GM23248 (cell line): ENCODE measurements around the gene EML2. TPM values are rescaled to one million over a fixed set of nuclear protein-coding genes. Genes with fewer than 3 reads are reported as not detected.
A peak's percentile ranks its signal among the peaks of the same experiment; 100 is the strongest.

Source experiments
- DNase-seq: peaks from one replicate; pipeline ENCODE4 v3.0.0-alpha.2; 2015
- H2AFZ ChIP-seq: fragments of 200-600 bp; sonication (generic); 2 replicates; pipeline ENCODE4 v1.6.1; 2016; ENCODE audit warnings: antibody characterized with exemption
- H3F3A ChIP-seq: fragments of 200-600 bp; sonication (generic); 2 replicates; pipeline ENCODE4 v1.6.1; 2016; ENCODE audit warnings: mild to moderate bottlenecking, antibody characterized with exemption, mixed run types; ENCODE audit not compliant: insufficient read depth
- H3K27ac ChIP-seq: fragments of 200-600 bp; sonication (generic); 2 replicates; pipeline ENCODE4 v1.5.1; 2016; ENCODE audit warnings: mild to moderate bottlenecking
- H3K27me3 ChIP-seq: fragments of 200-600 bp; sonication (generic); replicated peaks from 2 replicates; pipeline ENCODE4 v1.6.1; 2016; ENCODE audit warnings: mild to moderate bottlenecking; ENCODE audit not compliant: insufficient read depth
- H3K36me3 ChIP-seq: fragments of 200-600 bp; sonication (generic); 2 replicates; pipeline ENCODE4 v1.6.1; 2016; ENCODE audit warnings: low read depth, mild to moderate bottlenecking
- H3K4me1 ChIP-seq: fragments of 200-600 bp; sonication (generic); 2 replicates; pipeline ENCODE4 v1.6.1; 2016; ENCODE audit warnings: mild to moderate bottlenecking; ENCODE audit not compliant: insufficient read depth
- H3K4me2 ChIP-seq: fragments of 200-600 bp; sonication (generic); one replicate; pipeline ENCODE4 v1.6.1; 2016; ENCODE audit warnings: mild to moderate bottlenecking; ENCODE audit not compliant: unreplicated experiment
- H3K4me3 ChIP-seq: fragments of 200-600 bp; sonication (generic); 2 replicates; pipeline ENCODE4 v1.5.1; 2016; ENCODE audit warnings: mild to moderate bottlenecking
- H3K79me2 ChIP-seq: fragments of 200-600 bp; sonication (generic); 2 replicates; pipeline ENCODE4 v1.6.1; 2016; ENCODE audit warnings: mild to moderate bottlenecking; ENCODE audit not compliant: insufficient read depth
- H3K9ac ChIP-seq: fragments of 200-600 bp; sonication (generic); 2 replicates; pipeline ENCODE4 v1.6.1; 2016; ENCODE audit warnings: mild to moderate bottlenecking
- H3K9me2 ChIP-seq: fragments of 200-600 bp; sonication (generic); 2 replicates; pipeline ENCODE4 v1.6.1; 2016; ENCODE audit warnings: mixed run types, mild to moderate bottlenecking, moderate library complexity; ENCODE audit not compliant: insufficient read depth
- H3K9me3 ChIP-seq: fragments of 200-600 bp; sonication (generic); one replicate; pipeline ENCODE4 v1.6.1; 2017; ENCODE audit warnings: low read depth
- H4K20me1 ChIP-seq: fragments of 200-600 bp; sonication (generic); 2 replicates; pipeline ENCODE4 v1.6.0; 2016; ENCODE audit not compliant: insufficient read depth
- EZH2 ChIP-seq: fragments of 200-600 bp; sonication (generic); IDR thresholded peaks from 2 replicates; pipeline ENCODE4 v1.6.1; 2018; ENCODE audit warnings: antibody characterized with exemption, mild to moderate bottlenecking; ENCODE audit not compliant: insufficient read depth, poor library complexity, severe bottlenecking
- EZH2phosphoT487 ChIP-seq: fragments of 200-600 bp; sonication (generic); IDR thresholded peaks from 2 replicates; pipeline ENCODE4 v1.6.1; 2018; ENCODE audit warnings: antibody characterized with exemption, moderate library complexity, mild to moderate bottlenecking, low read depth; ENCODE audit not compliant: insufficient read depth
- WGBS, 2 experiments: methylation state at CpG; one replicate each; pipeline ENCODE4 v1.1.6; 2015 to 2017; ENCODE audit warnings: low lambda C conversion rate in 2 of 2, low coverage in 1 of 2; ENCODE audit errors: missing lambda C conversion rate in 2 of 2; 5-methylcytosine and 5-hydroxymethylcytosine counted together
- in situ Hi-C: fragments of 300-500 bp; cut with MboI; formaldehyde crosslinking; loops from 2 replicates; pipeline ENCODE4 v1.15.0; 2020
- polyA plus RNA-seq: library from polyadenylated mRNA; unstranded; fragments of >200 nt; fragmentation: Nextera tagmentation; extraction: Ambion mirVana; gene quantifications from 2 replicates; pipeline ENCODE4 v1.2.1, GENCODE V29; 2016
- total RNA-seq: library from RNA; depleted of rRNA; stranded (reverse); fragments of >200 nt; shearing (Covaris generic); gene quantifications from 2 replicates; pipeline ENCODE4 v1.2.3, GENCODE V29; 2014

Gene EML2
- total and polyA plus RNA-seq, 2 experiments from 2014 or later = 6.6 to 27.5 TPM

DNA sequence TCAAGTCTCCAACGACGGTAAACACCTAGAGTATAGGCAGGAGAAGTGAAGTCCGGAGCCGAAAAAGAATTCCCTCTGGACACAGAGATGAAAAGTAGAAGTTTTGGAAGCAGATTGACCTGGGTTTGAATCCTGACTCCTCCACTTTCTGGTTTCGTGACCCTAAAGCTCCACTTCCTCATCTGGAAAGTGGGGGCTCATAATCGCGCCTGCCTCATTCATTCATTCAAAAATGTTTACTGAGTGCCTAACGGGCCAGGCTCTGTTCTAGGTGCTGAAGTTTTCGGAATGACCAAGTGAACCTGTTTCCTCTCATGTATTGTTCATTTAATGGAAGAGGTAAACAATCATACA, 7.1 kb upstream of the EML2 start:
- no peak overlapping the region for H3K27ac ChIP-seq
- 42 to 46% methylated on average over 9 of the region's 9 CpGs for WGBS, 2 experiments
- no peaks in the 10 kb centered on the region for H3K4me1 ChIP-seq
- H3K79me2 ChIP-seq = no peaks in the 10 kb centered on the region
- H3K4me2 ChIP-seq = peak overlapping the region; percentile 47
- H3K27me3 ChIP-seq = no peaks in the 10 kb centered on the region
- in situ Hi-C loops = no loop called here
- H3K9me3 ChIP-seq = no peaks in the 10 kb centered on the region
- peak overlapping the region; percentile 63 for H2AFZ ChIP-seq
- H3K9ac ChIP-seq = no peak overlapping the region
- DNase-seq = no peak
- no peaks in the 10 kb centered on the region for H3K36me3 ChIP-seq
- peak overlapping the region; percentile 62 for H3K4me3 ChIP-seq
- H3F3A ChIP-seq = peaks cover 2% of the 10 kb centered on the region; the same call in 1 of the 2 replicates
- no peaks in the 10 kb centered on the region for H4K20me1 ChIP-seq
- H3K9me2 ChIP-seq = no peaks in the 10 kb centered on the region
- TF ChIP-seq EZH2 (no peak), EZH2phosphoT487 (no peak)

GRCh38 chr19:45645631-45646344, 6.6 kb upstream of the EML2 start:
- Histone ChIP-seq H3K9ac (no peak overlapping the region; the same call in 1 of the 2 replicates), H3K9me3 (no peaks in the 10 kb centered on the region), H3K4me3 (peak overlapping the region; percentile 62), H2AFZ (peak overlapping the region; percentile 63), H3K4me2 (peak overlapping the region; percentile 47), H3K4me1 (no peaks in the 10 kb centered on the region), H3K36me3 (no peaks in the 10 kb centered on the region), H3K27me3 (no peaks in the 10 kb centered on the region), H3F3A (peaks cover 7% of the 10 kb centered on the region), H3K9me2 (no peaks in the 10 kb centered on the region), H3K27ac (no peak overlapping the region), H4K20me1 (no peaks in the 10 kb centered on the region), H3K79me2 (no peaks in the 10 kb centered on the region)
- DNase-seq = peak; percentile 92
- TF ChIP-seq EZH2phosphoT487 (no peak), EZH2 (no peak)
- WGBS, 2 experiments = 3% methylated on average over 24 to 27 of the region's 27 CpGs
- in situ Hi-C loops = no loop called here

DNA sequence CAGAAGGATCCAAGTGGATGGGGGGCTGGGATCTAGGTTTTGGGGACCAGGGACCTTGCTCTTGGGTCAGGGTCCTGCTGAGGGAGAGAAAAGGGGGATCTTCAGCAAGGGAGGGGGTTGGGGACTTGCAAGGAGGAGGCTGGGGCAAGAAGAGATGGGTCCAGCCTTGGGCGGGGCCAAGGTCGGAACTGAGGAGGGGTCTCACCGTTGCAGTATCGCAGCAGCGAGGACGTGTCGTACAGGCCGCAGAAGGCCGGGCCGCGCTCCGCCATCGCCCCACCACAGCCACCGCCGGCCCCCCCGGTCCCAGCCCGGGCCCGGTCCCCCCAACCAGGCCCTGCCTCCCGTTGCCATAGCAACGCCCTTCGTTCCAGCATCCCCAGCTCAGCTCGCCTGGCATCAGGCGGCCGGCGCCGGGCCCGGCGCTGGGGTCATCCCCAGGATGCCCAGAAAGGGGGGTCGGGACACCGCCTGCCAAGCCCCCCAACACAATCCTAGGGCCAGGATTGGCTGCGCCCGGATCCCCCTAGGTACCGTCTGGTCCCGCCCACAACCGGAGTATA, 6.0 kb upstream of the EML2 start:
- H3K9ac ChIP-seq = no peak overlapping the region
- no peak for TF ChIP-seq EZH2phosphoT487
- TF ChIP-seq EZH2 = no peak
- no peaks in the 10 kb centered on the region for H3K36me3 ChIP-seq
- H3K27ac ChIP-seq = no peak overlapping the region
- peak overlapping the region; percentile 47 for H3K4me2 ChIP-seq
- DNase-seq = no peak
- H3F3A ChIP-seq = peaks cover 10% of the 10 kb centered on the region
- peak overlapping the region; percentile 63 for H2AFZ ChIP-seq
- 2 to 9% methylated on average over 15 to 22 of the region's 35 CpGs for WGBS, 2 experiments
- no peaks in the 10 kb centered on the region for H3K4me1 ChIP-seq
- no peaks in the 10 kb centered on the region for H3K79me2 ChIP-seq
- H3K9me2 ChIP-seq = no peaks in the 10 kb centered on the region
- H4K20me1 ChIP-seq = no peaks in the 10 kb centered on the region
- H3K9me3 ChIP-seq = no peaks in the 10 kb centered on the region
- no peaks in the 10 kb centered on the region for H3K27me3 ChIP-seq
- in situ Hi-C loops = no loop called here
- peak overlapping the region; percentile 62 for H3K4me3 ChIP-seq

- no peaks in the 10 kb centered on the region for H3K9me3 ChIP-seq
- no peak for DNase-seq
- H3K36me3 ChIP-seq = no peaks in the 10 kb centered on the region
- H3K27me3 ChIP-seq = no peaks in the 10 kb centered on the region
- H3K9ac ChIP-seq = no peak overlapping the region
- no peak overlapping the region for H2AFZ ChIP-seq
- 45 to 53% methylated on average over 13 to 14 of the region's 14 CpGs for WGBS, 2 experiments
- H3K4me3 ChIP-seq = no peak overlapping the region
- TF ChIP-seq EZH2 = no peak
- no peak for TF ChIP-seq EZH2phosphoT487
- H3K4me1 ChIP-seq = no peaks in the 10 kb centered on the region
- in situ Hi-C loops = no loop called here
- H3K27ac ChIP-seq = no peak overlapping the region
- no peaks in the 10 kb centered on the region for H3K9me2 ChIP-seq
- H3K79me2 ChIP-seq = no peaks in the 10 kb centered on the region
- H4K20me1 ChIP-seq = no peaks in the 10 kb centered on the region
- H3F3A ChIP-seq = peaks cover 14% of the 10 kb centered on the region
- no peak overlapping the region for H3K4me2 ChIP-seq
These were observed 5.0 kb upstream of the EML2 start for GRCh38 chr19:45643927-45644771.
